Measurements from ENCODE around the gene MYO1D.

DNA sequence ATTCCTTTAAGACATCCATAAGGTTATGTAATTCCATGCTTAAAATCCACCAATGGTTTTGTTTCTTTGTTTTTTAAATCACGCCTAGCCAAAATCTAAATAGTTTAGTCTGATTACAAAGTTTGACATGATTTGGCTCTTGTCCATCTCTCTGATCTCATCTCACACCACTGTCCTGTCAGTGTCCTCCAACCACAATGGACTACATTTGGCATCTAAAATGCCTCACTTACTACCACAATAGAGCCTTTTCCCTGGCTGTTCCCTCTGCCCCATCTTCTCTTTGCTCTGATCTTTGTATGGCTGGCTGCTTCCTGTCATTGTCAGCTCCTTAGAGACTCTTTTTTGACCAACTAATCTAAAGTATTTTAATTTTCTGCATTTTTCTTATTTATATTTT, 157.2 kb downstream of the MYO1D start:
- no peak for TF ChIP-seq ESRRA (CRISPR knock-in tag; IDR thresholded peaks at IDR 0.05; ENCODE audit: borderline replicate concordance)
- TF ChIP-seq, protein P1, sequence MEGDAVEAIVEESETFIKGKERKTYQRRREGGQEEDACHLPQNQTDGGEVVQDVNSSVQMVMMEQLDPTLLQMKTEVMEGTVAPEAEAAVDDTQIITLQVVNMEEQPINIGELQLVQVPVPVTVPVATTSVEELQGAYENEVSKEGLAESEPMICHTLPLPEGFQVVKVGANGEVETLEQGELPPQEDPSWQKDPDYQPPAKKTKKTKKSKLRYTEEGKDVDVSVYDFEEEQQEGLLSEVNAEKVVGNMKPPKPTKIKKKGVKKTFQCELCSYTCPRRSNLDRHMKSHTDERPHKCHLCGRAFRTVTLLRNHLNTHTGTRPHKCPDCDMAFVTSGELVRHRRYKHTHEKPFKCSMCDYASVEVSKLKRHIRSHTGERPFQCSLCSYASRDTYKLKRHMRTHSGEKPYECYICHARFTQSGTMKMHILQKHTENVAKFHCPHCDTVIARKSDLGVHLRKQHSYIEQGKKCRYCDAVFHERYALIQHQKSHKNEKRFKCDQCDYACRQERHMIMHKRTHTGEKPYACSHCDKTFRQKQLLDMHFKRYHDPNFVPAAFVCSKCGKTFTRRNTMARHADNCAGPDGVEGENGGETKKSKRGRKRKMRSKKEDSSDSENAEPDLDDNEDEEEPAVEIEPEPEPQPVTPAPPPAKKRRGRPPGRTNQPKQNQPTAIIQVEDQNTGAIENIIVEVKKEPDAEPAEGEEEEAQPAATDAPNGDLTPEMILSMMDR (IDR thresholded peaks at IDR 0.05) = no peak
- no peak for TF ChIP-seq ZNF671 (CRISPR knock-in tag; IDR thresholded peaks at IDR 0.05)
- no peak for TF ChIP-seq TEAD1 (CRISPR knock-in tag; IDR thresholded peaks at IDR 0.05)
- TF ChIP-seq, protein P2, sequence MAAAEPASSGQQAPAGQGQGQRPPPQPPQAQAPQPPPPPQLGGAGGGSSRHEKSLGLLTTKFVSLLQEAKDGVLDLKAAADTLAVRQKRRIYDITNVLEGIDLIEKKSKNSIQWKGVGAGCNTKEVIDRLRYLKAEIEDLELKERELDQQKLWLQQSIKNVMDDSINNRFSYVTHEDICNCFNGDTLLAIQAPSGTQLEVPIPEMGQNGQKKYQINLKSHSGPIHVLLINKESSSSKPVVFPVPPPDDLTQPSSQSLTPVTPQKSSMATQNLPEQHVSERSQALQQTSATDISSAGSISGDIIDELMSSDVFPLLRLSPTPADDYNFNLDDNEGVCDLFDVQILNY (CRISPR knock-in tag; IDR thresholded peaks at IDR 0.05) = no peak
